ENCODE results near the gene CRIM1. TPM values are rescaled to one million over a fixed set of nuclear protein-coding genes. Genes with fewer than 3 reads are reported as not detected.

CRIM1 gene
- total RNA-seq, 1 donor from 2014 or later, result 0.58 TPM

GRCh38 chr2:36409935-36410334 lies 54.4 kb downstream of the CRIM1 start:
- CTCF ChIA-PET, result no interaction called here
- peaks cover 3% of the 10 kb centered on the region for H3K4me1 Mint-ChIP-seq
- H3K36me3 Mint-ChIP-seq (ENCODE audit: low read depth), result no peaks in the 10 kb centered on the region
- POLR2A ChIA-PET, result no interaction called here
- DNase-seq (no peak), ATAC-seq (ENCODE audit: low read depth) (no peak)
- H3K27ac Mint-ChIP-seq, result no peak overlapping the region
- peaks cover 2% of the 10 kb centered on the region for H3K27me3 Mint-ChIP-seq
- intact Hi-C loops (cut with micrococcal nuclease), result no loop called here
- H3K4me3 Mint-ChIP-seq, result no peak overlapping the region
- H3K9me3 Mint-ChIP-seq, result no peaks in the 10 kb centered on the region
- no peak for TF ChIP-seq CTCF (IDR thresholded peaks at IDR 0.05)

GRCh38 chr2:36410681-36411080 lies 55.1 kb downstream of the CRIM1 start:
- ChIA-PET CTCF (no interaction called here), POLR2A (no interaction called here)
- ATAC-seq (ENCODE audit: low read depth) (no peak), DNase-seq (no peak)
- Mint-ChIP-seq H3K9me3 (no peaks in the 10 kb centered on the region), H3K4me3 (no peak overlapping the region), H3K36me3 (ENCODE audit: low read depth) (no peaks in the 10 kb centered on the region), H3K27me3 (peaks cover 2% of the 10 kb centered on the region), H3K27ac (no peak overlapping the region), H3K4me1 (no peaks in the 10 kb centered on the region)
- intact Hi-C loops (cut with micrococcal nuclease), result no loop called here
- TF ChIP-seq CTCF (IDR thresholded peaks at IDR 0.05), result no peak

- ChIA-PET CTCF (no interaction called here), POLR2A (no interaction called here)
- no peak overlapping the region for H3K27ac Mint-ChIP-seq
These were observed 56.4 kb downstream of the CRIM1 start for GRCh38 chr2:36411962-36412444.

GRCh38 chr2:36413218-36413617 lies 57.6 kb downstream of the CRIM1 start:
- Mint-ChIP-seq H3K27me3 (peaks cover 2% of the 10 kb centered on the region), H3K4me1 (no peaks in the 10 kb centered on the region), H3K4me3 (no peak overlapping the region), H3K27ac (no peak overlapping the region), H3K36me3 (ENCODE audit: low read depth) (no peaks in the 10 kb centered on the region), H3K9me3 (no peaks in the 10 kb centered on the region)
- DNase-seq (no peak), ATAC-seq (ENCODE audit: low read depth) (no peak)
- CTCF ChIA-PET, result no interaction called here
- intact Hi-C loops (cut with micrococcal nuclease), result no loop called here
- POLR2A ChIA-PET, result no interaction called here
- TF ChIP-seq CTCF (IDR thresholded peaks at IDR 0.05), result no peak

More at GRCh38 chr2:36411962-36412444, 56.4 kb downstream of the CRIM1 start:
- intact Hi-C loops (cut with micrococcal nuclease), result no loop called here
- Mint-ChIP-seq H3K27me3 (peaks cover 2% of the 10 kb centered on the region), H3K36me3 (ENCODE audit: low read depth) (no peaks in the 10 kb centered on the region), H3K4me1 (no peaks in the 10 kb centered on the region), H3K9me3 (no peaks in the 10 kb centered on the region), H3K4me3 (no peak overlapping the region)
- no peak for TF ChIP-seq CTCF (IDR thresholded peaks at IDR 0.05)
- ATAC-seq (ENCODE audit: low read depth) (no peak), DNase-seq (no peak)

- ChIA-PET POLR2A (no interaction called here), CTCF (no interaction called here)
- DNase-seq (no peak), ATAC-seq (ENCODE audit: low read depth) (no peak)
- no peak overlapping the region for H3K4me3 Mint-ChIP-seq
- no peak for TF ChIP-seq CTCF (IDR thresholded peaks at IDR 0.05)
- H3K9me3 Mint-ChIP-seq, result no peaks in the 10 kb centered on the region
- no peaks in the 10 kb centered on the region for H3K4me1 Mint-ChIP-seq
- H3K36me3 Mint-ChIP-seq (ENCODE audit: low read depth), result no peaks in the 10 kb centered on the region
- H3K27ac Mint-ChIP-seq, result no peak overlapping the region
- intact Hi-C loops (cut with micrococcal nuclease), result no loop called here
- H3K27me3 Mint-ChIP-seq, result peaks cover 2% of the 10 kb centered on the region
These were observed 58.7 kb downstream of the CRIM1 start for GRCh38 chr2:36414307-36414706.
